ENCODE results near the gene CHAMP1. TPM values are rescaled to one million over a fixed set of nuclear protein-coding genes. Genes with fewer than 3 reads are reported as not detected.

The CHAMP1 gene
- total and polyA plus RNA-seq, 2 of the 4 experiments (the other 2 are of a cell fraction), result 13.3 to 32.7 TPM

- TF ChIP-seq SMC3 (IDR thresholded peaks at IDR 0.05; ENCODE audit: low read depth, low read length), result no peak
- no peak for TF ChIP-seq FOS (IDR thresholded peaks at IDR 0.05; ENCODE audit: low read depth, low read length)
- peak; percentile 96 for TF ChIP-seq POLR2A (IDR thresholded peaks at IDR 0.05; ENCODE audit: low read depth, low read length)
- no peak for TF ChIP-seq RFX5 (IDR thresholded peaks at IDR 0.05; ENCODE audit: low read depth, low read length)
- TF ChIP-seq CEBPB (IDR thresholded peaks at IDR 0.05; ENCODE audit: low read depth, low read length), result no peak
- TF ChIP-seq CTCF (conservative IDR thresholded peaks at IDR 0.05; ENCODE audit: low read depth, low read length), result no peak
- TF ChIP-seq MAFK (IDR thresholded peaks at IDR 0.05; ENCODE audit: low read depth, low read length), result no peak
Observed at GRCh38 chr13:114314074-114314912, at the start of gene CHAMP1 (continued).

Data from IMR-90 (cell line).